HepG2 (cell line): ENCODE results near the gene SLBP.

Experiments
- CTCF ChIP-seq: sonication (generic); formaldehyde crosslinking; IDR thresholded peaks from 2 replicates; pipeline ENCODE4 v1.5.0; 2020; ENCODE audit warnings: mild to moderate bottlenecking, missing genetic modification reagents, moderate library complexity
- FOXP1 ChIP-seq, 2 experiments: fragments of 450-650 bp in 1 of 2; IDR thresholded peaks; 2 replicates each; pipeline ENCODE4 v1.6.1; 2017 to 2018; ENCODE audit warnings: antibody characterized with exemption in 1 of 2
- JUN ChIP-seq: sonication (generic); formaldehyde crosslinking; IDR thresholded peaks from 2 replicates; pipeline ENCODE4 v1.4.0; 2020; ENCODE audit warnings: mild to moderate bottlenecking, missing genetic modification reagents
- PRMT3 ChIP-seq: sonication (generic); formaldehyde crosslinking; IDR thresholded peaks from 2 replicates; pipeline ENCODE4 v1.8.1; 2022; ENCODE audit warnings: low read depth, mild to moderate bottlenecking, moderate library complexity, missing genetic modification reagents, borderline replicate concordance
- SUZ12 ChIP-seq: fragments of 150-350 bp; IDR thresholded peaks from 2 replicates; pipeline ENCODE4 v1.6.1; 2014; ENCODE audit warnings: low read depth, low read length
- THAP11 ChIP-seq: IDR thresholded peaks from 2 replicates; pipeline ENCODE4 v1.6.1; 2016; ENCODE audit warnings: missing biosample characterization, missing genetic modification reagents
- ZFP36L2 ChIP-seq: sonication (generic); formaldehyde crosslinking; IDR thresholded peaks from 2 replicates; pipeline ENCODE4 v1.4.0; 2020; ENCODE audit warnings: missing genetic modification reagents
- ZNF530 ChIP-seq: sonication (generic); formaldehyde crosslinking; IDR thresholded peaks from 2 replicates; pipeline ENCODE4 v1.5.0; 2020; ENCODE audit warnings: low read depth, mild to moderate bottlenecking, missing genetic modification reagents
- ZNF614 ChIP-seq: IDR thresholded peaks from 2 replicates; pipeline ENCODE4 v1.6.1; 2018; ENCODE audit warnings: missing biosample characterization, missing genetic modification reagents, inconsistent platforms, borderline replicate concordance
- ZNF777 ChIP-seq: sonication (generic); formaldehyde crosslinking; IDR thresholded peaks from 2 replicates; pipeline ENCODE4 v1.4.0; 2020; ENCODE audit warnings: missing genetic modification reagents

- no peak for TF ChIP-seq THAP11 (CRISPR knock-in tag)
- TF ChIP-seq FOXP1 (IDR thresholded peaks at IDR 0.05), result no peak
- no peak for TF ChIP-seq FOXP1 (CRISPR knock-in tag; IDR thresholded peaks at IDR 0.05)
- no peak for TF ChIP-seq PRMT3 (CRISPR knock-in tag)
- no peak for TF ChIP-seq ZNF777 (CRISPR knock-in tag)
- TF ChIP-seq CTCF, result no peak
- TF ChIP-seq ZNF614 (CRISPR knock-in tag), result no peak
- no peak for TF ChIP-seq JUN (CRISPR knock-in tag)
- no peak for TF ChIP-seq ZFP36L2 (CRISPR knock-in tag)
- TF ChIP-seq SUZ12, result no peak
- TF ChIP-seq ZNF530 (CRISPR knock-in tag), result no peak
Measured at GRCh38 chr4:1745165-1745564, 33.0 kb upstream of the SLBP start.
